ENCODE measurements around the gene RNF144A.

The RNF144A gene

GRCh38 chr2:6946722-6947121 is 29.5 kb downstream of the RNF144A start:
- H3K4me3 ChIP-seq (ENCODE audit: low read depth, low read length): no peak overlapping the region
- TF ChIP-seq MYC (IDR thresholded peaks at IDR 0.05; ENCODE audit: low read depth, low read length): no peak
- no peak for TF ChIP-seq MAX (IDR thresholded peaks at IDR 0.05; ENCODE audit: low read depth, low read length)
- no peak for TF ChIP-seq CTCF (IDR thresholded peaks at IDR 0.05; ENCODE audit: low read depth, low read length)
- TF ChIP-seq POLR2A (IDR thresholded peaks at IDR 0.05; ENCODE audit: extremely low read depth, insufficient read length): no peak
- DNase-seq (ENCODE audit: low read depth): no peak

GRCh38 chr2:6947929-6948676 is 30.9 kb downstream of the RNF144A start:
- H3K4me3 ChIP-seq (ENCODE audit: low read depth, low read length): no peak overlapping the region
- no peak for DNase-seq (ENCODE audit: low read depth)
- TF ChIP-seq POLR2A (IDR thresholded peaks at IDR 0.05; ENCODE audit: extremely low read depth, insufficient read length): no peak
- no peak for TF ChIP-seq MYC (IDR thresholded peaks at IDR 0.05; ENCODE audit: low read depth, low read length)
- no peak for TF ChIP-seq MAX (IDR thresholded peaks at IDR 0.05; ENCODE audit: low read depth, low read length)

GRCh38 chr2:6948677-6949351 is 31.6 kb downstream of the RNF144A start:
- no peak for DNase-seq (ENCODE audit: low read depth)
- TF ChIP-seq POLR2A (IDR thresholded peaks at IDR 0.05; ENCODE audit: extremely low read depth, insufficient read length) (no peak), MYC (IDR thresholded peaks at IDR 0.05; ENCODE audit: low read depth, low read length) (no peak), CTCF (IDR thresholded peaks at IDR 0.05; ENCODE audit: low read depth, low read length) (no peak), MAX (IDR thresholded peaks at IDR 0.05; ENCODE audit: low read depth, low read length) (no peak)

GRCh38 chr2:6951046-6951445 is 33.8 kb downstream of the RNF144A start:
- no peak overlapping the region for H3K4me3 ChIP-seq (ENCODE audit: low read depth, low read length)
- no peak for TF ChIP-seq POLR2A (IDR thresholded peaks at IDR 0.05; ENCODE audit: extremely low read depth, insufficient read length)
- no peak for TF ChIP-seq CTCF (IDR thresholded peaks at IDR 0.05; ENCODE audit: low read depth, low read length)
- no peak for TF ChIP-seq MAX (IDR thresholded peaks at IDR 0.05; ENCODE audit: low read depth, low read length)
- no peak for TF ChIP-seq MYC (IDR thresholded peaks at IDR 0.05; ENCODE audit: low read depth, low read length)
- no peak for DNase-seq (ENCODE audit: low read depth)

More at GRCh38 chr2:6948677-6949351, 31.6 kb downstream of the RNF144A start:
- no peak overlapping the region for H3K4me3 ChIP-seq (ENCODE audit: low read depth, low read length)

- no peak for TF ChIP-seq POLR2A (IDR thresholded peaks at IDR 0.05; ENCODE audit: extremely low read depth, insufficient read length)
- TF ChIP-seq MYC (IDR thresholded peaks at IDR 0.05; ENCODE audit: low read depth, low read length): no peak
- TF ChIP-seq CTCF (IDR thresholded peaks at IDR 0.05; ENCODE audit: low read depth, low read length): no peak
- TF ChIP-seq MAX (IDR thresholded peaks at IDR 0.05; ENCODE audit: low read depth, low read length): no peak
- DNase-seq (ENCODE audit: low read depth): no peak
Measured at GRCh38 chr2:6952101-6952500, 34.9 kb downstream of the RNF144A start.

GRCh38 chr2:6954586-6954985 is 37.4 kb downstream of the RNF144A start:
- H3K4me3 ChIP-seq (ENCODE audit: low read depth, low read length): no peak overlapping the region
- TF ChIP-seq CTCF (IDR thresholded peaks at IDR 0.05; ENCODE audit: low read depth, low read length) (no peak), MAX (IDR thresholded peaks at IDR 0.05; ENCODE audit: low read depth, low read length) (no peak), MYC (IDR thresholded peaks at IDR 0.05; ENCODE audit: low read depth, low read length) (no peak), POLR2A (IDR thresholded peaks at IDR 0.05; ENCODE audit: extremely low read depth, insufficient read length) (no peak)

More at GRCh38 chr2:6952101-6952500, 34.9 kb downstream of the RNF144A start:
- H3K4me3 ChIP-seq (ENCODE audit: low read depth, low read length): no peak overlapping the region

More at GRCh38 chr2:6954586-6954985, 37.4 kb downstream of the RNF144A start:
- no peak for DNase-seq (ENCODE audit: low read depth)

Data from NB4 (cell line).